SJSA1 (cell line): ENCODE data around the gene SEC23IP. TPM values are rescaled to one million over a fixed set of nuclear protein-coding genes. Genes with fewer than 3 reads are reported as not detected.

Experiments used
- DNase-seq, 2 experiments: peaks; one replicate each; pipeline ENCODE4 v3.0.0-alpha.2; 2015 to 2020; ENCODE audit warnings: low spot score in 2 of 2, low read depth in 1 of 2
- H3K27ac ChIP-seq: fragments of 250-450 bp; sonication (Bioruptor Pico); 2 replicates; pipeline ENCODE4 v1.5.1; 2020; ENCODE audit warnings: mild to moderate bottlenecking, moderate library complexity
- H3K27me3 ChIP-seq: fragments of 250-450 bp; sonication (Bioruptor Pico); replicated peaks from 2 replicates; pipeline ENCODE4 v1.5.1; 2020; ENCODE audit warnings: mild to moderate bottlenecking, moderate library complexity
- H3K36me3 ChIP-seq: fragments of 250-450 bp; sonication (Bioruptor Pico); 2 replicates; pipeline ENCODE4 v1.5.1; 2020; ENCODE audit warnings: mild to moderate bottlenecking
- H3K4me1 ChIP-seq: fragments of 250-450 bp; sonication (Bioruptor Pico); replicated peaks from 2 replicates; pipeline ENCODE4 v1.6.1; 2021; ENCODE audit warnings: mild to moderate bottlenecking
- H3K4me3 ChIP-seq: fragments of 250-450 bp; sonication (Bioruptor Pico); 2 replicates; pipeline ENCODE4 v1.5.1; 2020; ENCODE audit warnings: mild to moderate bottlenecking
- H3K9me3 ChIP-seq: fragments of 250-450 bp; sonication (Bioruptor Pico); replicated peaks from 2 replicates; pipeline ENCODE4 v1.5.1; 2020; ENCODE audit warnings: mild to moderate bottlenecking
- total RNA-seq: library from RNA; depleted of rRNA; stranded (reverse); fragments of >200 nt; shearing (Covaris generic); gene quantifications from 2 replicates; pipeline ENCODE4 v1.2.3, GENCODE V29; 2014; rRNA removed

SEC23IP gene
- total RNA-seq, 1 experiment from 2014 or later: 30.3 TPM

DNA sequence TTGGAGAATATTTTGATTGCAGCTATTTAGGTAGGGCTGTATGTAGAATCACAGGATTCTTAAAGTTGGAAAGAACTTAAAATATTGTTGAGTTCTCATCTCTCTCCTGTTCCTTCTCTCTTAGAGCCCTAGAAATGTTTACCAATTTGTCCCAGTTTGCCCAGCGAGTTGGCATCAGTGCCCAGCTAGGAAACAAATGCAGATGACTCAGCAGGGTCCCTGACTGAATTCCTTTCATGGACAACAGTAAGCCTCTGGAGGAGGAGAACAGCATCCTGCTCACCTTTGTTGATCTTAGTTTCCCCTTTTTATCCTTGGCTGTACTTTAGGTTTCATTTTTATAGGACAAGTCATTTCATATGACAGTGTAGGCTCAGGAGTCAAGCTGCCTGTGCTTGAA lies 89.3 kb downstream of the SEC23IP start:
- Histone ChIP-seq H3K4me3 (no peak overlapping the region), H3K9me3 (no peaks in the 10 kb centered on the region), H3K27ac (no peak overlapping the region), H3K4me1 (no peaks in the 10 kb centered on the region), H3K27me3 (no peaks in the 10 kb centered on the region), H3K36me3 (no peaks in the 10 kb centered on the region)
- no peak for DNase-seq

DNA sequence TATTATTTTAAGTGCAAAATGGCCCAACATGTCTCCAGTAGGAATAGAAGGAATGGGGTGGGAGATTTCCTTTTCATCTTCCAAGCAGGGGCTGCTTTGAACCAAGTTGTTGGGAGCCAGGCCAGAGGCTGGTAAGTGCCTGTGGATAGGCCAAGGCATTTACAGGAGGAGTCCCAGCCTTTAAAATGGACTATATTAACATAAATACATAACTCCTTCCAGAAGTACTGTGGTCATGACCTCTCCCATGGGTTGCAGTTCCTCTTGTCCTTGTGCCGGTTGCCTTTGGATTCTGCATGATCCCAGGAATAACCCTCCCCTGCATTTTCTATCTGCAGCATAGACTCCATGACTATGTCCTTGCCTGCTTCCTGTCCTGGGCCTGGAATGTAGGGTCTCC lies 95.8 kb downstream of the SEC23IP start:
- H3K4me3 ChIP-seq: no peak overlapping the region
- H3K27me3 ChIP-seq: no peaks in the 10 kb centered on the region
- no peaks in the 10 kb centered on the region for H3K9me3 ChIP-seq
- H3K27ac ChIP-seq: no peak overlapping the region
- H3K36me3 ChIP-seq: no peaks in the 10 kb centered on the region
- no peaks in the 10 kb centered on the region for H3K4me1 ChIP-seq
- DNase-seq: no peak

GRCh38 chr10:119989966-119990365 lies 97.4 kb downstream of the SEC23IP start:
- Histone ChIP-seq H3K4me3 (no peak overlapping the region), H3K9me3 (no peaks in the 10 kb centered on the region), H3K36me3 (no peaks in the 10 kb centered on the region), H3K4me1 (no peaks in the 10 kb centered on the region), H3K27me3 (no peaks in the 10 kb centered on the region), H3K27ac (no peak overlapping the region)
- DNase-seq: no peak

GRCh38 chr10:119991066-119991465 lies 98.5 kb downstream of the SEC23IP start:
- no peak for DNase-seq
- no peaks in the 10 kb centered on the region for H3K36me3 ChIP-seq

DNA sequence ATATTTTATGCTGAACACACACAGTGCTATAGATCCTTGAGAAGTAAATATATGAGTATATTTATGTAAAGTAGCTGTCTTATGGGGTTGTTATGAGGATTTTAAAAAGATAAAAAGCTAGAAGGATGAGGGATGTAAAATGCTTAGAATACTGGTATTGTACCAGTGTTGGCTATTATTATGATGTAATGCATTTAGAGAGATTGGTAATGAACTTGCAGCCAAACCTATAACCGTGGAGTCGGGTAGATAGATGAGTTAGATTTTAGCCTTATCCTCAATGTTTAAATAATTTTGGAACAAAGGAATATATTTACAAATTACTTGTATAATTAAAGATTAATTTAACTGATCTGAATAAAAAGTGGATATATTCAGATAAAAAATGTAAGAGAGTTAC lies 99.3 kb downstream of the SEC23IP start:
- no peaks in the 10 kb centered on the region for H3K27me3 ChIP-seq
- H3K36me3 ChIP-seq: no peaks in the 10 kb centered on the region
- no peaks in the 10 kb centered on the region for H3K9me3 ChIP-seq
- H3K27ac ChIP-seq: no peak overlapping the region
- H3K4me3 ChIP-seq: no peak overlapping the region
- no peak for DNase-seq
- no peaks in the 10 kb centered on the region for H3K4me1 ChIP-seq

More at GRCh38 chr10:119991066-119991465, 98.5 kb downstream of the SEC23IP start:
- Histone ChIP-seq H3K27ac (no peak overlapping the region), H3K4me3 (no peak overlapping the region), H3K4me1 (no peaks in the 10 kb centered on the region), H3K27me3 (no peaks in the 10 kb centered on the region), H3K9me3 (no peaks in the 10 kb centered on the region)

Other genes with a start within 250 kb of the SEC23IP start
- 12.6 and 19.7 TPM in 2 replicates for gene BAG3, start 241.3 kb upstream of the SEC23IP start, total RNA-seq
- gene INPP5F, start 166.7 kb upstream of the SEC23IP start, total RNA-seq: 39.9 and 46.3 TPM in 2 replicates
- gene MCMBP, start 19.9 kb upstream of the SEC23IP start, total RNA-seq: 114 and 152 TPM in 2 replicates